ENCODE results near the gene CNBD2.

Gene CNBD2

DNA sequence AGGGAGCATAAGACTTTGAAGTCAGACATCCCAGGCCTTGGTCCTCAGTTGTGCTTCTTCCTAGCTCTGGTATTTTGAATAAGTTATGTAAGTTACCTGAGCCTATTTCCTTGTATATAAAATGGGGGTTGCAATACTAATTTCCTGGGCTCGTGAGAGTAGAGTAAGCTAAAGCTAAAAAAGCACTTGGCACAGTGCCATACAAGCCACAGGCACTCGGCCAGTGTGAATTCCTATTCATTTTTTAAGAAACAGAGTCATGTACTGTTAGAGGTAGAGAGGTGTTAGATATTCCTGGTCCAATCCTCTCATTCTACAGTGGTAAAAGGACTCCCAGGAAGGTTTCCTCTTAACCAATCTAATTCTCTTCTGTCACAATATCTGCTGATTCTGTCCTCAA is 106.6 kb downstream of the CNBD2 start:
- no peak for TF ChIP-seq TAF1 (IDR thresholded peaks at IDR 0.05; ENCODE audit: borderline replicate concordance, insufficient read depth, low read length)
- TF ChIP-seq POLR2AphosphoS5 (IDR thresholded peaks at IDR 0.05; ENCODE audit: low read depth, low read length), result no peak
- TF ChIP-seq, protein P1, sequence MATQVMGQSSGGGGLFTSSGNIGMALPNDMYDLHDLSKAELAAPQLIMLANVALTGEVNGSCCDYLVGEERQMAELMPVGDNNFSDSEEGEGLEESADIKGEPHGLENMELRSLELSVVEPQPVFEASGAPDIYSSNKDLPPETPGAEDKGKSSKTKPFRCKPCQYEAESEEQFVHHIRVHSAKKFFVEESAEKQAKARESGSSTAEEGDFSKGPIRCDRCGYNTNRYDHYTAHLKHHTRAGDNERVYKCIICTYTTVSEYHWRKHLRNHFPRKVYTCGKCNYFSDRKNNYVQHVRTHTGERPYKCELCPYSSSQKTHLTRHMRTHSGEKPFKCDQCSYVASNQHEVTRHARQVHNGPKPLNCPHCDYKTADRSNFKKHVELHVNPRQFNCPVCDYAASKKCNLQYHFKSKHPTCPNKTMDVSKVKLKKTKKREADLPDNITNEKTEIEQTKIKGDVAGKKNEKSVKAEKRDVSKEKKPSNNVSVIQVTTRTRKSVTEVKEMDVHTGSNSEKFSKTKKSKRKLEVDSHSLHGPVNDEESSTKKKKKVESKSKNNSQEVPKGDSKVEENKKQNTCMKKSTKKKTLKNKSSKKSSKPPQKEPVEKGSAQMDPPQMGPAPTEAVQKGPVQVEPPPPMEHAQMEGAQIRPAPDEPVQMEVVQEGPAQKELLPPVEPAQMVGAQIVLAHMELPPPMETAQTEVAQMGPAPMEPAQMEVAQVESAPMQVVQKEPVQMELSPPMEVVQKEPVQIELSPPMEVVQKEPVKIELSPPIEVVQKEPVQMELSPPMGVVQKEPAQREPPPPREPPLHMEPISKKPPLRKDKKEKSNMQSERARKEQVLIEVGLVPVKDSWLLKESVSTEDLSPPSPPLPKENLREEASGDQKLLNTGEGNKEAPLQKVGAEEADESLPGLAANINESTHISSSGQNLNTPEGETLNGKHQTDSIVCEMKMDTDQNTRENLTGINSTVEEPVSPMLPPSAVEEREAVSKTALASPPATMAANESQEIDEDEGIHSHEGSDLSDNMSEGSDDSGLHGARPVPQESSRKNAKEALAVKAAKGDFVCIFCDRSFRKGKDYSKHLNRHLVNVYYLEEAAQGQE (IDR thresholded peaks at IDR 0.05; ENCODE audit: insufficient read depth in 1 of 2, low read depth in 2 of 2, low read length in 2 of 2), result no peak
- TF ChIP-seq SIN3A (IDR thresholded peaks at IDR 0.05; ENCODE audit: borderline replicate concordance, insufficient read depth, low read length), result no peak

DNA sequence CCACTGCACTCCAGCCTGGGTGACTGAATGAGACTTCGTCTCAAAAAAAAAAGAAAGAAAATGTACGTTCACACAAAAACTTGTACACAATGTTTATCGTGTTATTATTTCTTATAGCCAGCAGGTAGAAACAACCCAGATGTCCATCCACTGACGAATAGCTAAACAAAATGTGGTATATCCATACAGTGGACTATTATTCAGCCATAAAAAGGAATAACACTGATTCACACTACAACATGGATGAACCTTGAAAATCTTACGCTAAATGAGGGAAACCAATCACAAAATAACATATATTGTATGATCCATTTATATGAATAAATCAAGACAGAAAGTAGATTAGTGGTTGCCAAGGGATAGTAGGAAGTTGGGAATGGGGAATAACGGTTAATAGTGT is 111.1 kb downstream of the CNBD2 start:
- TF ChIP-seq, protein P1 (IDR thresholded peaks at IDR 0.05; ENCODE audit: insufficient read depth in 1 of 2, low read depth in 2 of 2, low read length in 2 of 2), result no peak
- no peak for TF ChIP-seq SIN3A (IDR thresholded peaks at IDR 0.05; ENCODE audit: borderline replicate concordance, insufficient read depth, low read length)
- no peak for TF ChIP-seq TAF1 (IDR thresholded peaks at IDR 0.05; ENCODE audit: borderline replicate concordance, insufficient read depth, low read length)
- TF ChIP-seq POLR2AphosphoS5 (IDR thresholded peaks at IDR 0.05; ENCODE audit: low read depth, low read length), result no peak
- no peak for TF ChIP-seq FOXP2 (optimal IDR thresholded peaks at IDR 0.05; ENCODE audit: borderline replicate concordance, extremely low read depth, extremely low read length, insufficient read depth)

All from PFSK-1 (cell line).